ENCODE results near the gene NKD2. TPM values are rescaled to one million over a fixed set of nuclear protein-coding genes. Genes with fewer than 3 reads are reported as not detected.

NKD2 gene
- total and polyA plus RNA-seq, 9 of the 15 experiments (the other 6 are each of a cell fraction or from before 2014, with no cell fraction given) = 0.09 to 0.64 (median 0.27) TPM; not detected in 5

DNA sequence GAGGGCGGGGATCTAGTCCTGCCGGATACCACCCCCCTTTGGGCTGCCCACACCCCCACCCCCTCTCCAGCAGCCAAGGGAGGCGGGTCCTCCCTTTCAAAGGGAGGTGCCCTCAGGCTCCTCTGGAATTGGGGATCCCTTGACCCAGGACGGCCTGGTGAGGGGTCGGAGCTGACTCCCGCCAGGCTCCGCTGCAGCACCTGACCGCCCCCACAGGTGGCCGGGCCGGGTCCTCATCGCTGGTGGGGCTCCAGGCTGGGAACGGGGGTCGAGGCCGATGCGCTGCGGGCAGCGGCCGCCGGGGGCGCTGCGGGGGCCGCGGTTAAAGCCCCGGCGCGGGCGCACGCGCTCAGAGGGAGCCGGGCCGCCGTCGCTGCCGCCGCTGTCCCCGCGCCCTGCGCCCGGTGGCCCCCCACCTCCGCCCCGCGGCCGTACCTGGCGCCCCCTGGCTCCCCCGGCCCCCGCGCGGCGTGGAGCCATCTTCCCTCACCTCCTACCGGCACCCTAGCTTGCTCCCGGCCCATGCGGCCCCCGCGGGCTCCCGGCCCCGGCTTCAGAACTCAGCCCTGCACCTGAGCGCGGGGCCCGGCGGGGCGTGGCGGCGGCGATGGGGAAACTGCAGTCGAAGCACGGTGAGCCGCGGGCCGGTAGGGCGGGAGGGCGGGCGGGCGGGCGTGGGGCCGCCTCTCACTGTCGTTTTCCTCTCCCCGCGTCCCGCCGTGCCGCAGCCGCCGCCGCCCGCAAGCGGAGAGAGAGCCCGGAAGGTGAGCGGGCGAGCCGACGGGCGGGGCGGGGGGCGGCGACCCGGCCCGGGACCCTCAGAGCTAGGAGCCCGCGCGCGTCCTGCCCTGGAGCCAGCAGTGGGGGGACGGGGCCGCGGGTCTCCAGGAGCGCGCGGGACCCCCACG is at the start of gene NKD2 (continued):
- TF ChIP-seq ZBTB7A (IDR thresholded peaks at IDR 0.05; ENCODE audit: borderline replicate concordance, control insufficient read depth, low read depth, low read length) (peak; percentile 92), OTX1 (CRISPR knock-in tag; IDR thresholded peaks at IDR 0.05) (no peak), KDM1A (IDR thresholded peaks at IDR 0.05) (no peak), CXXC5 (CRISPR knock-in tag; IDR thresholded peaks at IDR 0.05) (peak; percentile 41), RB1 (IDR thresholded peaks at IDR 0.05; ENCODE audit: low read depth) (peak; percentile 54; the same call in 1 of the 2 replicates), JUND (IDR thresholded peaks at IDR 0.05; ENCODE audit: borderline replicate concordance, low read depth, low read length) (no peak), JUND (tag; IDR thresholded peaks at IDR 0.05; ENCODE audit: borderline replicate concordance, low read depth, low read length) (no peak), HINFP (tag; conservative IDR thresholded peaks at IDR 0.05; ENCODE audit: low read depth) (no peak), TFAM (CRISPR knock-in tag; conservative IDR thresholded peaks at IDR 0.05) (no peak), PRMT5 (CRISPR knock-in tag; IDR thresholded peaks at IDR 0.05) (no peak), MYC (IDR thresholded peaks at IDR 0.05; ENCODE audit: low read depth, low read length) (0 out of 2 replicates have a peak, but pooled peaks have one; percentile 34), MYC (CRISPR knock-in tag; IDR thresholded peaks at IDR 0.05; ENCODE audit: borderline replicate concordance, low read depth) (no peak), ETV1 (tag; conservative IDR thresholded peaks at IDR 0.05; ENCODE audit: low read depth) (no peak), HDAC8 (tag; IDR thresholded peaks at IDR 0.05) (no peak)
- TF ChIP-seq, protein P1, sequence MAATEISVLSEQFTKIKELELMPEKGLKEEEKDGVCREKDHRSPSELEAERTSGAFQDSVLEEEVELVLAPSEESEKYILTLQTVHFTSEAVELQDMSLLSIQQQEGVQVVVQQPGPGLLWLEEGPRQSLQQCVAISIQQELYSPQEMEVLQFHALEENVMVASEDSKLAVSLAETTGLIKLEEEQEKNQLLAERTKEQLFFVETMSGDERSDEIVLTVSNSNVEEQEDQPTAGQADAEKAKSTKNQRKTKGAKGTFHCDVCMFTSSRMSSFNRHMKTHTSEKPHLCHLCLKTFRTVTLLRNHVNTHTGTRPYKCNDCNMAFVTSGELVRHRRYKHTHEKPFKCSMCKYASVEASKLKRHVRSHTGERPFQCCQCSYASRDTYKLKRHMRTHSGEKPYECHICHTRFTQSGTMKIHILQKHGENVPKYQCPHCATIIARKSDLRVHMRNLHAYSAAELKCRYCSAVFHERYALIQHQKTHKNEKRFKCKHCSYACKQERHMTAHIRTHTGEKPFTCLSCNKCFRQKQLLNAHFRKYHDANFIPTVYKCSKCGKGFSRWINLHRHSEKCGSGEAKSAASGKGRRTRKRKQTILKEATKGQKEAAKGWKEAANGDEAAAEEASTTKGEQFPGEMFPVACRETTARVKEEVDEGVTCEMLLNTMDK (IDR thresholded peaks at IDR 0.05; ENCODE audit: borderline replicate concordance, insufficient read depth, low read depth, low read length, poor library complexity, severe bottlenecking) = peak; percentile 14

Data from K562 (cell line).